ENCODE measurements around the gene NRDC.

Gene NRDC

GRCh38 chr1:51878616-51879336 is at the start of gene NRDC (continued):
- TF ChIP-seq ZNF221 (tag by site-specific recombination; IDR thresholded peaks at IDR 0.05; ENCODE audit: borderline replicate concordance) (no peak), PATZ1 (tag by site-specific recombination; IDR thresholded peaks at IDR 0.05) (peak; percentile 90), ZNF514 (tag by site-specific recombination; IDR thresholded peaks at IDR 0.05) (no peak), IKZF3 (tag by site-specific recombination; IDR thresholded peaks at IDR 0.05) (peak; percentile 19; the same call in 1 of the 2 replicates), ZNF76 (tag by site-specific recombination; IDR thresholded peaks at IDR 0.05; ENCODE audit: borderline replicate concordance, low read depth) (peak; percentile 93), SP7 (tag by site-specific recombination; IDR thresholded peaks at IDR 0.05) (peak; percentile 50), ZNF654 (tag by site-specific recombination; IDR thresholded peaks at IDR 0.05; ENCODE audit: low read depth) (no peak), ZNF473 (tag by site-specific recombination; IDR thresholded peaks at IDR 0.05) (no peak), ZNF776 (tag by site-specific recombination; IDR thresholded peaks at IDR 0.05; ENCODE audit: borderline replicate concordance) (no peak), ZNF292 (tag by site-specific recombination; IDR thresholded peaks at IDR 0.05; ENCODE audit: borderline replicate concordance, low read depth) (no peak), OSR2 (tag by site-specific recombination; IDR thresholded peaks at IDR 0.05) (no peak), ZNF169 (tag by site-specific recombination; IDR thresholded peaks at IDR 0.05) (no peak), KLF17 (tag by site-specific recombination; IDR thresholded peaks at IDR 0.05) (peak; percentile 74), GLI4 (tag by site-specific recombination; IDR thresholded peaks at IDR 0.05) (no peak), ZNF600 (tag by site-specific recombination; IDR thresholded peaks at IDR 0.05) (no peak; the same call in 1 of the 2 replicates), ZBTB26 (tag by site-specific recombination; optimal IDR thresholded peaks at IDR 0.05) (peak; percentile 72), ZNF560 (tag by site-specific recombination; IDR thresholded peaks at IDR 0.05; ENCODE audit: borderline replicate concordance) (no peak), ZNF768 (tag by site-specific recombination; IDR thresholded peaks at IDR 0.05) (no peak), ZNF146 (tag by site-specific recombination; IDR thresholded peaks at IDR 0.05) (0 out of 2 replicates have a peak, but pooled peaks have one; percentile 11), ZNF362 (tag by site-specific recombination; IDR thresholded peaks at IDR 0.05) (peak; percentile 78; the same call in 1 of the 2 replicates), ZNF623 (tag by site-specific recombination; IDR thresholded peaks at IDR 0.05) (no peak), PBX3 (CRISPR knock-in tag; IDR thresholded peaks at IDR 0.05) (no peak), ZNF2 (tag by site-specific recombination; IDR thresholded peaks at IDR 0.05) (no peak; the same call in none of the 2 replicates), ZNF692 (tag by site-specific recombination; IDR thresholded peaks at IDR 0.05) (peak; percentile 79), ZFHX2 (tag by site-specific recombination; conservative IDR thresholded peaks at IDR 0.05) (peak; percentile 71), ZXDB (tag by site-specific recombination; IDR thresholded peaks at IDR 0.05) (peak; percentile 93), MYNN (tag by site-specific recombination; IDR thresholded peaks at IDR 0.05; ENCODE audit: borderline replicate concordance) (no peak), ZNF121 (tag by site-specific recombination; IDR thresholded peaks at IDR 0.05) (no peak), ZNF18 (tag by site-specific recombination; IDR thresholded peaks at IDR 0.05) (no peak), ZNF202 (tag by site-specific recombination; IDR thresholded peaks at IDR 0.05; ENCODE audit: borderline replicate concordance) (no peak), ZNF48 (tag by site-specific recombination; IDR thresholded peaks at IDR 0.05) (no peak)
